Spleen (tissue), 11 donors: ENCODE measurements around the gene ZMYND8. TPM values are rescaled to one million over a fixed set of nuclear protein-coding genes. Genes with fewer than 3 reads are reported as not detected.
A peak's percentile ranks its signal among the peaks of the same experiment; 100 is the strongest.
"Not testable (repeated sequence)": the region's sequence is repeated elsewhere in the genome, so short reads cannot be mapped to it uniquely, and the experiment has no call there.

Experiments
- DNase-seq: peaks from one replicate; pipeline ENCODE4 v3.0.0-alpha.2; 2020
- H3K27ac ChIP-seq, 8 donors: fragments of 200-600 bp; sonication (generic) in 7 of 8; 1 replicate in 4 of 8; 2 replicates in 4 of 8; pipeline versions ENCODE4 v1.5.0 to v1.8.0; 2016 to 2021; ENCODE audit warnings: inconsistent platforms in 4 of 8, mild to moderate bottlenecking in 4 of 8, moderate library complexity in 1 of 8
- H3K27me3 ChIP-seq, 7 donors: fragments of 200-600 bp; sonication (generic) in 6 of 7; replicated peaks in 1 of 7; 1 replicate in 4 of 7; 2 replicates in 3 of 7; pipeline versions ENCODE4 v1.5.0 to v1.8.0; 2016 to 2021; ENCODE audit warnings: inconsistent platforms in 3 of 7, mild to moderate bottlenecking in 1 of 7
- H3K36me3 ChIP-seq, 6 donors: fragments of 200-600 bp; sonication (generic) in 5 of 6; 1 replicate in 4 of 6; 2 replicates in 2 of 6; pipeline versions ENCODE4 v1.5.0 to v1.8.0; 2016 to 2021; ENCODE audit warnings: inconsistent platforms in 2 of 6
- H3K4me1 ChIP-seq, 6 donors: fragments of 200-600 bp; sonication (generic) in 5 of 6; 1 replicate in 3 of 6; 2 replicates in 3 of 6; pipeline versions ENCODE4 v1.5.0 to v1.8.0; 2016 to 2021; ENCODE audit warnings: inconsistent platforms in 3 of 6
- H3K4me3 ChIP-seq, 8 donors: fragments of 200-600 bp; sonication (generic) in 7 of 8; 1 replicate in 4 of 8; 2 replicates in 4 of 8; pipeline versions ENCODE4 v1.5.0 to v1.8.0; 2016 to 2021; ENCODE audit warnings: inconsistent platforms in 4 of 8, mild to moderate bottlenecking in 4 of 8, moderate library complexity in 2 of 8
- H3K9me3 ChIP-seq, 8 donors: fragments of 200-600 bp; sonication (generic) in 7 of 8; 1 replicate in 4 of 8; 2 replicates in 4 of 8; pipeline versions ENCODE4 v1.5.0 to v1.8.0; 2016 to 2021; ENCODE audit warnings: inconsistent platforms in 4 of 8
- POLR2A ChIP-seq, 3 donors: fragments of 450-650 bp; IDR thresholded peaks; one replicate each; pipeline ENCODE4 v1.5.1; 2017; ENCODE audit warnings: antibody characterized with exemption in 3 of 3, mild to moderate bottlenecking in 1 of 3
- POLR2AphosphoS5 ChIP-seq, 3 donors: sonication (generic); formaldehyde crosslinking; IDR thresholded peaks; one replicate each; pipeline ENCODE4 v1.5.1; 2017; ENCODE audit warnings: antibody characterized with exemption in 3 of 3
- WGBS, 5 donors: extraction: QIAGEN DNeasy Blood & Tissue Kit in 3 of 5; methylation state at CpG; one replicate each; pipeline versions ENCODE4 v1.1.5 to v1.1.7; 2013 to 2018; 5-methylcytosine and 5-hydroxymethylcytosine counted together
- intact Hi-C: fragments of 100-400 bp; cut with DNase I; formaldehyde crosslinking; loops from one replicate; pipeline ENCODE4 v1.15.0; 2023; ENCODE audit warnings: low total_unique reads
- polyA plus RNA-seq, 3 donors: library from polyadenylated mRNA; stranded (reverse); fragments of 200-250 nt; gene quantifications; one replicate each; pipeline ENCODE4 v1.2.1, GENCODE V29; 2013
- total RNA-seq, 7 donors: library from RNA; depleted of rRNA in 3 of 7; stranded (reverse); fragments of >200 nt in 3 of 7; fragmentation: NEBNext Ultra II Directional in 4 of 7; extraction: Animal tissue kit (Norgen Biotek cat#: 25700) in 4 of 7; gene quantifications; one replicate each; pipeline versions ENCODE4 v1.1.0 to v1.2.1, GENCODE V29; 2016 to 2021
- TF ChIP-seq, protein P1 (sequence below), 11 experiments: fragments of 200-600 bp in 7 of 11; fragments of 450-650 bp in 4 of 11; sonication (generic) in 4 of 11; IDR thresholded peaks in 8 of 11; conservative IDR thresholded peaks in 3 of 11; 1 replicate in 7 of 11; 2 replicates in 4 of 11; pipeline versions ENCODE4 v1.4.0 to v1.8.0; 2016 to 2021; ENCODE audit warnings: antibody characterized with exemption in 11 of 11, inconsistent platforms in 4 of 11, mild to moderate bottlenecking in 1 of 11
- donor health status: healthy with polysubstance abuse.
- donor health status: DM: no; HTN: no; CAD: no; lungs with moderate emphysema.
- donor health status: DM: no; HTN: no; CAD: no.
- donor health status: Bipolar disorder and iron deficiency.
- donor health status: healthy.
- donor health status: DM: no; HTN: no; CAD: no.
- donor health status: DM: yes; HTN: yes; CAD: no.

ZMYND8 gene
- total and polyA plus RNA-seq, 10 donors: 12.5 to 64.0 (median 46.8) TPM

GRCh38 chr20:47244451-47244850, 112.0 kb downstream of the ZMYND8 start:
- no peaks in the 10 kb centered on the region for H3K27me3 ChIP-seq
- no peak for DNase-seq
- no peak overlapping the region for H3K27ac ChIP-seq
- H3K4me3 ChIP-seq: no peak overlapping the region
- intact Hi-C loops: no loop called here
- H3K36me3 ChIP-seq: peaks cover 0 to 100% (median 73%) of the 10 kb centered on the region in 6 donors
- 53 to 92% (median 66%) methylated on average over 3 of the region's 3 CpGs for WGBS, 5 donors
- H3K4me1 ChIP-seq: peaks cover 0 to 23% (median 9%) of the 10 kb centered on the region in 6 donors
- H3K9me3 ChIP-seq: no peaks in the 10 kb centered on the region
- TF ChIP-seq POLR2AphosphoS5 (IDR thresholded peaks at IDR 0.05): no peak
- no peak for TF ChIP-seq POLR2A (IDR thresholded peaks at IDR 0.05)
- TF ChIP-seq, protein P1, sequence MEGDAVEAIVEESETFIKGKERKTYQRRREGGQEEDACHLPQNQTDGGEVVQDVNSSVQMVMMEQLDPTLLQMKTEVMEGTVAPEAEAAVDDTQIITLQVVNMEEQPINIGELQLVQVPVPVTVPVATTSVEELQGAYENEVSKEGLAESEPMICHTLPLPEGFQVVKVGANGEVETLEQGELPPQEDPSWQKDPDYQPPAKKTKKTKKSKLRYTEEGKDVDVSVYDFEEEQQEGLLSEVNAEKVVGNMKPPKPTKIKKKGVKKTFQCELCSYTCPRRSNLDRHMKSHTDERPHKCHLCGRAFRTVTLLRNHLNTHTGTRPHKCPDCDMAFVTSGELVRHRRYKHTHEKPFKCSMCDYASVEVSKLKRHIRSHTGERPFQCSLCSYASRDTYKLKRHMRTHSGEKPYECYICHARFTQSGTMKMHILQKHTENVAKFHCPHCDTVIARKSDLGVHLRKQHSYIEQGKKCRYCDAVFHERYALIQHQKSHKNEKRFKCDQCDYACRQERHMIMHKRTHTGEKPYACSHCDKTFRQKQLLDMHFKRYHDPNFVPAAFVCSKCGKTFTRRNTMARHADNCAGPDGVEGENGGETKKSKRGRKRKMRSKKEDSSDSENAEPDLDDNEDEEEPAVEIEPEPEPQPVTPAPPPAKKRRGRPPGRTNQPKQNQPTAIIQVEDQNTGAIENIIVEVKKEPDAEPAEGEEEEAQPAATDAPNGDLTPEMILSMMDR (IDR thresholded peaks at IDR 0.05 in 8 of 11, conservative IDR thresholded peaks at IDR 0.05 in 3 of 11): no peak

DNA sequence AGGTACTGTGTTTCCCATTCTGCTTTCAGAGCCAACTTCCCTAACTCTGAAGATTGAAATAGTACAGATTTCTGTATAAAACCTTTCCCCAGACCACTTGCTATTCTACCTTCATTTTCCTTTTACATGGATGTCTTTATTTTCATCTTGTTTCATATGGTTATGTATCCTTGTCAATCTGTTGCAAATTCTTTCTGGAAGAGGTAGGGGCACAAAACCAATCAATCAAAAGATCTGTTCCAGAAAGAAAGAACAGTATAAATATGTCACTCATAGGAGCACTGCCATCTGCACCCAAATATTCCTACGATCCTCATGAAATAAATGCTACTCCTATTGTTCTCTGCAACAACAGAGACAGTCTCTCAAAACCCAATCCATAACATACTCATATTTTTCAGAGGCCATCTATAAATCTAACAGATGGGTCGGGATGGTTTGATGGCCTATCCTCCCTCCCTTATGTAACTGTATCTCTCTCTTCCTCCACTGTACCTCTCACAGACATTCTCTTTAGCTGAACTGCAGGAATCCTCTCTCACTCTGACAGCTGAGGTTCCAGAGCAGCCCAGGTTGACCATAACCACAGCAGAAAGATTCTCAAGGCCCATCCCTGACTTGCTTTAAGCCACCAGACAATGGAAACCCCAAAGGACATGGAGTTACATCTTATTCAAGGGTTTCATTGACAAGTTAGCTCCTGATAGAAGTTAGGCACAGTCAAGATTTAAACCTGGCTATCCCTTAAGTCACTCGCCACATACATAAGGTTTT, 112.8 kb downstream of the ZMYND8 start:
- no peaks in the 10 kb centered on the region for H3K9me3 ChIP-seq
- H3K27me3 ChIP-seq: no peaks in the 10 kb centered on the region
- H3K4me1 ChIP-seq: peaks cover 0 to 29% (median 9%) of the 10 kb centered on the region in 6 donors
- intact Hi-C loops: no loop called here
- TF ChIP-seq POLR2AphosphoS5 (IDR thresholded peaks at IDR 0.05) (no peak), POLR2A (IDR thresholded peaks at IDR 0.05) (no peak)
- TF ChIP-seq, protein P1 (IDR thresholded peaks at IDR 0.05 in 8 of 11, conservative IDR thresholded peaks at IDR 0.05 in 3 of 11): no peak
- no peak overlapping the region for H3K4me3 ChIP-seq
- 89 to 96% (median 94%) methylated on average over 3 of the region's 3 CpGs for WGBS, 5 donors
- no peak for DNase-seq
- H3K27ac ChIP-seq: no peak overlapping the region
- peaks cover 0 to 100% (median 73%) of the 10 kb centered on the region in 6 donors for H3K36me3 ChIP-seq

GRCh38 chr20:47243003-47243402, 113.5 kb downstream of the ZMYND8 start:
- TF ChIP-seq, protein P1 (IDR thresholded peaks at IDR 0.05 in 8 of 11, conservative IDR thresholded peaks at IDR 0.05 in 3 of 11): no peak
- TF ChIP-seq POLR2A (IDR thresholded peaks at IDR 0.05) (no peak), POLR2AphosphoS5 (IDR thresholded peaks at IDR 0.05) (no peak)
- peaks cover 0 to 32% (median 9%) of the 10 kb centered on the region in 6 donors for H3K4me1 ChIP-seq
- no peak for DNase-seq
- intact Hi-C loops: no loop called here
- H3K4me3 ChIP-seq: no peak overlapping the region
- H3K36me3 ChIP-seq: peaks cover 0 to 100% (median 73%) of the 10 kb centered on the region in 6 donors
- H3K9me3 ChIP-seq: no peaks in the 10 kb centered on the region
- WGBS, 5 donors: 95 to 99% (median 97%) methylated on average over 4 of the region's 4 CpGs
- H3K27ac ChIP-seq: no peak overlapping the region
- H3K27me3 ChIP-seq: no peaks in the 10 kb centered on the region

GRCh38 chr20:47241345-47241781, 115.1 kb downstream of the ZMYND8 start:
- no peaks in the 10 kb centered on the region for H3K27me3 ChIP-seq
- intact Hi-C loops: no loop called here
- no peak for DNase-seq
- no peak overlapping the region for H3K4me3 ChIP-seq
- WGBS, 5 donors: 86 to 93% (median 89%) methylated on average over 8 of the region's 8 CpGs
- peaks cover 0 to 32% (median 9%) of the 10 kb centered on the region in 6 donors for H3K4me1 ChIP-seq
- H3K36me3 ChIP-seq: peaks cover 0 to 100% (median 71%) of the 10 kb centered on the region in 6 donors
- TF ChIP-seq, protein P1 (IDR thresholded peaks at IDR 0.05 in 8 of 11, conservative IDR thresholded peaks at IDR 0.05 in 3 of 11): no peak
- TF ChIP-seq POLR2A (IDR thresholded peaks at IDR 0.05): no peak
- TF ChIP-seq POLR2AphosphoS5 (IDR thresholded peaks at IDR 0.05): no peak
- H3K27ac ChIP-seq: peak overlapping the region in 2 of 8 donors; percentile 2 to 21
- no peaks in the 10 kb centered on the region for H3K9me3 ChIP-seq

GRCh38 chr20:47240096-47240495, 116.4 kb downstream of the ZMYND8 start:
- H3K27me3 ChIP-seq, H3K4me3 ChIP-seq, DNase-seq, intact Hi-C loops, H3K9me3 ChIP-seq: not testable (repeated sequence)
- WGBS, 5 donors: 95 to 97% (median 97%) methylated on average over 20 of the region's 20 CpGs
- Histone ChIP-seq H3K27ac (peak overlapping the region in 2 of 8 donors; percentile 34 to 53), H3K4me1 (peaks cover 0 to 32% (median 9%) of the 10 kb centered on the region in 6 donors), H3K36me3 (peaks cover 7 to 100% (median 71%) of the 10 kb centered on the region in 6 donors)
